ENCODE measurements around the gene TM2D1.

TM2D1 gene

DNA sequence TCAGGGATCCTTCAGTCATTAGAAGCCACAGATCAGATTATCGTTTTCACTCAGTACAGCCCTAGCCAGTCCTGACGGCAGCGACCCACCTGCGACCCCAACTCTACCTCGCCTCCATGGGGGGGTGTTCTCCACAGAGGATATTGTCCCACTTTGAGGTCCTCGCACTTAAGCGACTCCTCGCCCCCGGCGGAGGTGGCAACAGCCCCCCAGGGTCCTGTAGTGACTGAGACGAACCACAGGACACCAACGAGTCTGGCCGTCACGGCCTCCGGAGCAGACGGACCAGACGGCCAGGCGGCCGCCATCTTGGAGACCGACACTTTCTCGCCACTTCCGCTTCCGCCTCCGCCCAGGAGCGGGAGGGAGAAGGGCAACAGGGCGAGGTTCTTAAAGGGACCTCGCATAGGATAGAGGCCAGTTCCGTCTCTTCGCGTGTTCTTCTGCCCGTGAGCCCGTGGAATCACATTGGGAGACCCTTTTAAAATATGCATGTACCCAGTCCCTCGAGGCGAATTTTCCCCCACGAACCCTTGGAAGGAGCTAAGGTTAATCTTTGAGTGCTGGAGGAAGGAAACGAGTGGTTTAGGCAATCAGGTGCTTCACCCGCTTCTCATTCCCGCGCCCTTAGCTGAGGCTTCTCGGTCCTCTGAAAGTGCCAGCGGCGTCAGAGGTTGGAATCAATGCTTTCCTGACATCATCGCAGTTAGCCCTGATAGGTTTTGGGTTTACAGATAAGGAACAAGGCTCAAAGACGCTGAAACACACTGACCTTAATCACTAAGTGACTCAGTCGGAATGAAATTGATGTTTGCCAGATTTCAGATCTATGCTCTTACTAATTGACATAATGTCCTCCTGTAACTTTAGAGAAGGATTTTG lies at the start of gene TM2D1:
Gene TM2D1 (minus strand): TSS at position 329 of the 882 bp plus-strand sequence. CDS start 21 bp downstream, at position 308.
- peaks cover 16% of the 10 kb centered on the region for H3K36me3 Mint-ChIP-seq (ENCODE audit: low read depth)
- peak within 1 kb of the TSS; percentile 97 for H3K4me3 Mint-ChIP-seq
- H3K27ac Mint-ChIP-seq: peak within 1 kb of the TSS; percentile 96
- H3K27me3 Mint-ChIP-seq (ENCODE audit: low read depth): no peaks in the 10 kb centered on the region
- no peaks in the 10 kb centered on the region for H3K9me3 Mint-ChIP-seq
- peaks cover 13% of the 10 kb centered on the region for H3K4me1 Mint-ChIP-seq (ENCODE audit: low read depth)

DNA sequence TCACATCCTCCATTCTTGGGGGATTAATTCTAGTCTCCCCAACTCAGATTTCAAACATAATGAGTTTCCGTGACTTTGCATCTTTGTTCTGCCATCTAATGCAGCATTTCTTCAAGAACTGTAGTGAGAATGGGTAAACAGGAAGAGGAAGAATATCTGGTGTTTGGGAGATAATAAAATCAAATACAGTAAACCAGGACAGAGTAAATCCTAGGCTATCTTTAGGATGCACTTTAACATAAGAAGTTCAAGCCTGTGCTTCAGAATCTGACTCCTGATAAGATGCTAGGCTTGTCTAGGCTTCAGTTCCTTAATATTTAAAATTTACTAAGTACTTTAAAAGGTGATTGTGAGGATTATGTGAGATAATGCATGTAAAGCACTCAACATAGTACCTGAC lies 45.2 kb upstream of the TM2D1 start:
- no peaks in the 10 kb centered on the region for H3K27me3 Mint-ChIP-seq (ENCODE audit: low read depth)
- peaks cover 13% of the 10 kb centered on the region for H3K36me3 Mint-ChIP-seq (ENCODE audit: low read depth)
- H3K4me3 Mint-ChIP-seq: no peak overlapping the region
- H3K4me1 Mint-ChIP-seq (ENCODE audit: low read depth): peaks cover 5% of the 10 kb centered on the region
- peak overlapping the region; percentile 22 for H3K27ac Mint-ChIP-seq
- no peaks in the 10 kb centered on the region for H3K9me3 Mint-ChIP-seq

- Mint-ChIP-seq H3K27me3 (ENCODE audit: low read depth) (no peaks in the 10 kb centered on the region), H3K4me3 (no peak overlapping the region), H3K36me3 (ENCODE audit: low read depth) (peaks cover 4% of the 10 kb centered on the region), H3K27ac (peak overlapping the region; percentile 38), H3K4me1 (ENCODE audit: low read depth) (peaks cover 10% of the 10 kb centered on the region), H3K9me3 (no peaks in the 10 kb centered on the region)
Observed at GRCh38 chr1:61757950-61758349, 33.0 kb upstream of the TM2D1 start.

DNA sequence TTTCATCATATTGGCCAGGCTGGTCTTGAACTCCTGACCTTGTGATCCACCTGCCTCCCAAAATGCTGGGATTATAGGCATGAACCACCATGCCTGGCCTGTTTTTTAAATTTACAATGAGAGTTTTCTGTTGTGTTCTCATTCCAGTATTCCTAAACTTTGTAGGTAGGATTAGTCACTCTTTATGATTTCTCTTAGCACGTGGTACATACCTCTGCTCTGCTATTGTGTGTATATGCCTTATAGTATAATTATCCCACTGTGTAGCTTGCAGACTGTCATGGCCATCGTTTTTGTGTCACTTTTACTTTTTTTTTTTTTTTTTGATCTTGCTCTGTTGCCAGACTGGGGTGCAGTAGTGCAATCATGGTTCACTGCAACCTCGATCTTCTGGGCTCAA lies 31.8 kb upstream of the TM2D1 start:
- no peaks in the 10 kb centered on the region for H3K27me3 Mint-ChIP-seq (ENCODE audit: low read depth)
- no peak overlapping the region for H3K4me3 Mint-ChIP-seq
- no peak overlapping the region for H3K27ac Mint-ChIP-seq
- peaks cover 10% of the 10 kb centered on the region for H3K4me1 Mint-ChIP-seq (ENCODE audit: low read depth)
- peaks cover 4% of the 10 kb centered on the region for H3K36me3 Mint-ChIP-seq (ENCODE audit: low read depth)
- no peaks in the 10 kb centered on the region for H3K9me3 Mint-ChIP-seq

- no peaks in the 10 kb centered on the region for H3K9me3 Mint-ChIP-seq
- H3K36me3 Mint-ChIP-seq (ENCODE audit: low read depth): peaks cover 4% of the 10 kb centered on the region
- no peak overlapping the region for H3K27ac Mint-ChIP-seq
- no peak overlapping the region for H3K4me3 Mint-ChIP-seq
- peaks cover 10% of the 10 kb centered on the region for H3K4me1 Mint-ChIP-seq (ENCODE audit: low read depth)
- H3K27me3 Mint-ChIP-seq (ENCODE audit: low read depth): no peaks in the 10 kb centered on the region
Observed at GRCh38 chr1:61754545-61754944, 29.6 kb upstream of the TM2D1 start.

DNA sequence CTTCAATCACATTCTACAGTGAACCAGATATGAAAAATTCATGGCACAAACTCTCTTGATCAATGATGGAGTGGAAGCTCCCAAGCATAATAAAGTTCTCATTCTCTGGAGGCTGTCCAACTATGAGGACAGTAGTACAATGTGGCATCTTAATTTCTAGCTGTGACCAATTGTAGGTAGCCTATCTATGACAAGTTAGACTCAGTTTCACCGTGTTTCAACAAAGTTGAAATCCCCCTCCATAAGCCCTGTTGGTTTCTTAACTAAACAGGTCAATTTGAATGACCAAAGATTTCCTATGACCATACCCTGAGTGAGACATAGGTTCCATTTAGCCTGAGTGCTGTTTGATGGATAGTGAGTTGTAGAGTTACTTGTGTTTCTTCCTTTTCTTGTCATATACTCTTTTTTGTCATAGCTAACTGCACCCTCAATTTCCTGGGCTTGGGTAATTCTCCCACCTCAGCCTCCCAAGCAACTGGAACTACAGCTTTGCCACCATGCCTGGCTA lies 29.1 kb upstream of the TM2D1 start:
- Mint-ChIP-seq H3K27ac (no peak overlapping the region), H3K27me3 (ENCODE audit: low read depth) (no peaks in the 10 kb centered on the region), H3K36me3 (ENCODE audit: low read depth) (peaks cover 4% of the 10 kb centered on the region), H3K9me3 (no peaks in the 10 kb centered on the region), H3K4me1 (ENCODE audit: low read depth) (peaks cover 10% of the 10 kb centered on the region), H3K4me3 (no peak overlapping the region)

- no peak overlapping the region for H3K27ac Mint-ChIP-seq
- H3K4me3 Mint-ChIP-seq: no peak overlapping the region
- no peaks in the 10 kb centered on the region for H3K9me3 Mint-ChIP-seq
- H3K36me3 Mint-ChIP-seq (ENCODE audit: low read depth): peaks cover 2% of the 10 kb centered on the region
- H3K27me3 Mint-ChIP-seq (ENCODE audit: low read depth): no peaks in the 10 kb centered on the region
- peaks cover 4% of the 10 kb centered on the region for H3K4me1 Mint-ChIP-seq (ENCODE audit: low read depth)
Observed at GRCh38 chr1:61752921-61753389, 28.0 kb upstream of the TM2D1 start.

GRCh38 chr1:61749574-61749973 lies 24.6 kb upstream of the TM2D1 start:
- no peaks in the 10 kb centered on the region for H3K9me3 Mint-ChIP-seq
- H3K27me3 Mint-ChIP-seq (ENCODE audit: low read depth): no peaks in the 10 kb centered on the region
- H3K4me1 Mint-ChIP-seq (ENCODE audit: low read depth): peaks cover 7% of the 10 kb centered on the region
- no peak overlapping the region for H3K27ac Mint-ChIP-seq
- peaks cover 1% of the 10 kb centered on the region for H3K36me3 Mint-ChIP-seq (ENCODE audit: low read depth)
- H3K4me3 Mint-ChIP-seq: no peak overlapping the region

GRCh38 chr1:61748566-61748965 lies 23.6 kb upstream of the TM2D1 start:
- no peaks in the 10 kb centered on the region for H3K9me3 Mint-ChIP-seq
- no peak overlapping the region for H3K4me3 Mint-ChIP-seq
- H3K4me1 Mint-ChIP-seq (ENCODE audit: low read depth): peaks cover 11% of the 10 kb centered on the region
- no peaks in the 10 kb centered on the region for H3K27me3 Mint-ChIP-seq (ENCODE audit: low read depth)
- no peak overlapping the region for H3K27ac Mint-ChIP-seq
- H3K36me3 Mint-ChIP-seq (ENCODE audit: low read depth): peaks cover 1% of the 10 kb centered on the region

DNA sequence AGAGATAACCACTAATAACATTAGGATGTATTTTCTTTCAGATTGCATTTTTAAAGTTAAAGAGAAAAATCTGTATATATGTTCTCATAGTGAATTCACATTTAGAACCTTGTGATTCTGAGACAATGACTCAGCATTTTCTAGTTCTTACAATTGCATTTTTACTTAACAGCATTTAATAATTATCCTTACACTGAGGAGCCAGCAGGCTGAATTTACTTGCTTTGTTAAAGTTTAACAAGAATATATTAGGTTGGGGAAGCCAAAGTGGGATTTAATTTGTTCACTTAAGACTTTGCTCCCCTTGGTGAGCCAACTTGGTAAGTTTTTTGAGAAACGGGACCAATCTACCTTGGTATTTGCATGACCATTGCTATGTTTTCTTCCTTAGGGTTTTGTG lies 21.9 kb upstream of the TM2D1 start:
- Mint-ChIP-seq H3K27me3 (ENCODE audit: low read depth) (no peaks in the 10 kb centered on the region), H3K27ac (no peak overlapping the region), H3K9me3 (no peaks in the 10 kb centered on the region), H3K36me3 (ENCODE audit: low read depth) (peaks cover 1% of the 10 kb centered on the region), H3K4me1 (ENCODE audit: low read depth) (peaks cover 14% of the 10 kb centered on the region), H3K4me3 (no peak overlapping the region)

DNA sequence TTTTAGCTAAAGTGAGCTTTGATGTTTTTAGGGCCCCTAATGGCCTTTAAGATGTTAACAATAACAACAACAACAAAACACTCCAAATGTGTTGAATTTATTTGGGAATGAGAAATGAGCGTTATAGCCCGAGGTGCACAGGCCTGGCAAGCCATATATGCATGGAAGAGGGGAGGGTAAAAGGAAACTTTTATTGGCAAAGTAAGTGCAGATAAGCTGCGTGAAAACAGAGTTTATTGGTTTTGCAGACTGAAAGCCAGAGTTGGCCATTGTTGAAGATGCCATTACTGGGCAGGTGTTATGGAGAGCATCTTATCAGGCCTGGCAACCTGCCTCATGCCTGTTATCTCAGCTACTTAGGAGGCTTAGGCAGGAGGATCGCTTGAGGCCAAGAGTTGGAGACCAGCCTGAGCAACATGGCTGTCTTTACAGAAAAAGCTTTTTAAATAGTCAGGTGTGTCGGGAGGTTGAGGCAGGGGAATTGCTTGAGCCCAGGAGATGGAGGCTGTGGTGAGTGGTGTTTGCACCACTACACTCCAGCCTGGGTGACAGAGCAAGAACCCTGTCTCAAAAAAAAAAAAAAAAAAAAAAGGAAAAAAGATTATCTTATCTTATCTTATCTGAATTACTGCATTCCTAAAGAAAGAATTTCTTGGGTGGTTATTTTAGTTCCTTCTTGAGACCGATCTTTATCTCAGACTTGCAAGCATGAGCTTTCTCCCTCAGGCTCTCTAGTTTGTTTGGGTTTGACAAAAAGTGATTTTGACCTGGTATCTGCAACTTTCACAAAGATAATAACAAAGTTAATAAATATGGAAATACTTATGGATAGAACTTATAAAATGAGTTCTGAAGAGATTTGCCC lies 19.0 kb upstream of the TM2D1 start:
- no peaks in the 10 kb centered on the region for H3K9me3 Mint-ChIP-seq
- H3K36me3 Mint-ChIP-seq (ENCODE audit: low read depth): peaks cover 1% of the 10 kb centered on the region
- H3K4me1 Mint-ChIP-seq (ENCODE audit: low read depth): peaks cover 21% of the 10 kb centered on the region
- no peaks in the 10 kb centered on the region for H3K27me3 Mint-ChIP-seq (ENCODE audit: low read depth)
- peak overlapping the region; percentile 62 for H3K4me3 Mint-ChIP-seq
- H3K27ac Mint-ChIP-seq: peak overlapping the region; percentile 54

DNA sequence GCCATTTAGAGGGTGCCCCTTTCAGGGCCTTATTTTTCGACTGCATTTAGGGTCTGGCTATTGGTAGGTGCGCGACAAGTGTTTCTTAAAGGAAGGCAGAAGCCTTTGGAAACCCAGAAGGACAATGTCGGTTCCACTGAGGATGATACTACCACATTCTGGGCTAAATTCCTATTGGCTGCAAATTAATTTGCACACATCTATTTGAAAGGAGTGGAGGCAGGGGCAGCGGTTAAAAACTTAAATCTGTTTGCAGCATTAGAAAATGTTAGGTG lies 18.4 kb upstream of the TM2D1 start:
- Mint-ChIP-seq H3K36me3 (ENCODE audit: low read depth) (peaks cover 1% of the 10 kb centered on the region), H3K27me3 (ENCODE audit: low read depth) (no peaks in the 10 kb centered on the region), H3K9me3 (no peaks in the 10 kb centered on the region), H3K4me3 (peak overlapping the region; percentile 62), H3K4me1 (ENCODE audit: low read depth) (peaks cover 21% of the 10 kb centered on the region), H3K27ac (peak overlapping the region; percentile 54)

- Mint-ChIP-seq H3K4me3 (peak overlapping the region; percentile 62), H3K36me3 (ENCODE audit: low read depth) (peaks cover 1% of the 10 kb centered on the region), H3K27ac (no peak overlapping the region), H3K9me3 (no peaks in the 10 kb centered on the region), H3K4me1 (ENCODE audit: low read depth) (peaks cover 21% of the 10 kb centered on the region), H3K27me3 (ENCODE audit: low read depth) (no peaks in the 10 kb centered on the region)
Observed at GRCh38 chr1:61742620-61743430, 17.9 kb upstream of the TM2D1 start.

Measured in T-helper 1 cell treated with Interleukin-12 subunit alpha and Interleukin-12 subunit beta and Interleukin-4 antibody, amounts not matched to agents 30 μg/mL and 1 μg/mL, for 36 hours (primary cell).